ENCODE data around the gene SFTPD. TPM values are rescaled to one million over a fixed set of nuclear protein-coding genes. Genes with fewer than 3 reads are reported as not detected.

The SFTPD gene
- total and polyA plus RNA-seq, 4 donors = 0.17 to 0.60 (median 0.47) TPM; not detected in 1

- Histone ChIP-seq H3K9ac (ENCODE audit: low read depth in 1 of 2, low read length in 2 of 2) (no peak overlapping the region), H3K4me1 (ENCODE audit: control insufficient read depth in 4 of 4, insufficient read depth in 4 of 4, low read length in 3 of 4) (peaks cover 4 to 15% (median 7%) of the 10 kb centered on the region in 4 donors), H3K27ac (ENCODE audit: low read depth in 1 of 2, low read length in 2 of 2) (no peak overlapping the region), H3K36me3 (ENCODE audit: control insufficient read depth in 4 of 4, insufficient read depth in 3 of 4, low read depth in 1 of 4, low read length in 3 of 4) (no peaks in the 10 kb centered on the region), H3K9me3 (ENCODE audit: control insufficient read depth in 4 of 4, low read length in 3 of 4) (no peaks in the 10 kb centered on the region), H3K27me3 (ENCODE audit: control insufficient read depth in 4 of 4, insufficient read depth in 4 of 4, low read length in 3 of 4) (no peaks in the 10 kb centered on the region), H3K4me3 (ENCODE audit: low read depth in 1 of 3, low read length in 3 of 3) (no peak overlapping the region)
- no peak for TF ChIP-seq RAD21 (IDR thresholded peaks at IDR 0.05)
- TF ChIP-seq FOXA1 (IDR thresholded peaks at IDR 0.05) = no peak
- no peak for TF ChIP-seq GABPA (IDR thresholded peaks at IDR 0.05 in 1 of 2, conservative IDR thresholded peaks at IDR 0.05 in 1 of 2)
- no peak for TF ChIP-seq CTCF (IDR thresholded peaks at IDR 0.05; ENCODE audit: low read depth, low read length, missing input control)
- WGBS = 97% methylated on average over 3 of the region's 3 CpGs
- DNase-seq (ENCODE audit: low spot score) = no peak
These were observed 31.8 kb upstream of the SFTPD start for GRCh38 chr10:79980711-79981110.

GRCh38 chr10:79979976-79980687 is 31.2 kb upstream of the SFTPD start:
- no peak overlapping the region for H3K9ac ChIP-seq (ENCODE audit: low read depth in 1 of 2, low read length in 2 of 2)
- no peaks in the 10 kb centered on the region for H3K27me3 ChIP-seq (ENCODE audit: control insufficient read depth in 4 of 4, insufficient read depth in 4 of 4, low read length in 3 of 4)
- no peak overlapping the region for H3K4me3 ChIP-seq (ENCODE audit: low read depth in 1 of 3, low read length in 3 of 3)
- DNase-seq (ENCODE audit: low spot score) = no peak
- H3K4me1 ChIP-seq (ENCODE audit: control insufficient read depth in 4 of 4, insufficient read depth in 4 of 4, low read length in 3 of 4) = peaks cover 4 to 15% (median 7%) of the 10 kb centered on the region in 4 donors
- TF ChIP-seq JUND (IDR thresholded peaks at IDR 0.05) (no peak), CTCF (IDR thresholded peaks at IDR 0.05; ENCODE audit: low read depth, low read length, missing input control) (no peak), YY1 (IDR thresholded peaks at IDR 0.05) (no peak)
- H3K27ac ChIP-seq (ENCODE audit: low read depth in 1 of 2, low read length in 2 of 2) = no peak overlapping the region
- 88% methylated on average over 2 of the region's 2 CpGs for WGBS
- no peaks in the 10 kb centered on the region for H3K36me3 ChIP-seq (ENCODE audit: control insufficient read depth in 4 of 4, insufficient read depth in 3 of 4, low read depth in 1 of 4, low read length in 3 of 4)
- H3K9me3 ChIP-seq (ENCODE audit: control insufficient read depth in 4 of 4, low read length in 3 of 4) = no peaks in the 10 kb centered on the region

- 78% methylated on average over 3 of the region's 3 CpGs for WGBS
- Histone ChIP-seq H3K4me1 (ENCODE audit: control insufficient read depth in 4 of 4, insufficient read depth in 4 of 4, low read length in 3 of 4) (peaks cover 4 to 15% (median 7%) of the 10 kb centered on the region in 4 donors), H3K27me3 (ENCODE audit: control insufficient read depth in 4 of 4, insufficient read depth in 4 of 4, low read length in 3 of 4) (no peaks in the 10 kb centered on the region)
These were observed 30.5 kb upstream of the SFTPD start for GRCh38 chr10:79979310-79979975.

More at GRCh38 chr10:79979310-79979975, 30.5 kb upstream of the SFTPD start:
- Histone ChIP-seq H3K27ac (ENCODE audit: low read depth in 1 of 2, low read length in 2 of 2) (no peak overlapping the region), H3K9ac (ENCODE audit: low read depth in 1 of 2, low read length in 2 of 2) (no peak overlapping the region), H3K36me3 (ENCODE audit: control insufficient read depth in 4 of 4, insufficient read depth in 3 of 4, low read depth in 1 of 4, low read length in 3 of 4) (no peaks in the 10 kb centered on the region), H3K4me3 (ENCODE audit: low read depth in 1 of 3, low read length in 3 of 3) (no peak overlapping the region), H3K9me3 (ENCODE audit: control insufficient read depth in 4 of 4, low read length in 3 of 4) (no peaks in the 10 kb centered on the region)
- TF ChIP-seq HNF4G (IDR thresholded peaks at IDR 0.05) = no peak
- TF ChIP-seq ZBTB33 (IDR thresholded peaks at IDR 0.05) = no peak
- TF ChIP-seq HNF4A (conservative IDR thresholded peaks at IDR 0.05) = no peak
- no peak for TF ChIP-seq YY1 (IDR thresholded peaks at IDR 0.05)
- no peak for DNase-seq (ENCODE audit: low spot score)
